ENCODE data around the gene RECK.
A peak's percentile ranks its signal among the peaks of the same experiment; 100 is the strongest.

RECK gene

GRCh38 chr9:36025746-36026145 is 11.0 kb upstream of the RECK start:
- DNase-seq = no peak

GRCh38 chr9:36029202-36029601 is 7.5 kb upstream of the RECK start:
- DNase-seq = no peak

- DNase-seq = no peak
These were observed 6.8 kb upstream of the RECK start for GRCh38 chr9:36029765-36030528.

DNA sequence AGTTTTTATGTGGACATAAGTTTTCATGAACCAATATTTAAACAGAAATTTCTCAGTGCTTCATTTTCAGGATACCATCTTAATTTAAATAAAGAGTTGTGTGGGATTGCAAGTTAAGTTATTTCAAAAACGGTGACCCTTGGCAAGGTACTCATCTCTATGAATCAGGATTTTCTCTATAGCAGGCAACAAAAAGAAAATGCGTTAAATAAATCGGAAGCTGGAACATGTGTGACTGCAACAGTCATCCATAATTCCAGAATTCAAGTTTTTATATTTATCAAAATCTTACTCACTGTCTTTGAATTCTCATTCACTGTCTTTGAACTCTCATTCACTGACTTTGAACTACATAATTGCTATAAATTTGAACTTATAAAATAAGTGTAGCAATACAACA is 5.8 kb upstream of the RECK start:
- DNase-seq = no peak

- no peak for DNase-seq
These were observed 4.7 kb upstream of the RECK start for GRCh38 chr9:36031774-36032555.

GRCh38 chr9:36033788-36034187 is 2.9 kb upstream of the RECK start:
- no peak for DNase-seq

DNA sequence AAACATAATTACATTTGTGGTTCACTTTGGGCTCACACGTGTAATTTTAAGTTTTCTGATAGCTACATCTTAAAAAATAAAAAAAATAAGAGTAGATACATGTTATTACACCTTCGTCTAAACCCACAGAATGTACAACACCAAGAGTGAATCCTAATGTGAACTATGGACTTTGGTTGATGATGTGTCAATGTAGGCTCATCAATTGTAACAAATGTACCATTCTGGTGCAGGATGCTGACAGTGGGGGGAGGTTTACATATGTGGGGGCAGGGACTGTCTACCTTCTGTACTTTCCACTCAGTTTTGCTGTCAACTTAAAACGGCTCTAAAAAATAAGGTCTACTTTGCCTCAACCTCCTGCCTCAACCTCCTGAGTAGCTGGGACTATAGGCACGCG is 2.5 kb upstream of the RECK start:
- DNase-seq = no peak

GRCh38 chr9:36035006-36035405 is 1.7 kb upstream of the RECK start:
- DNase-seq = no peak

DNA sequence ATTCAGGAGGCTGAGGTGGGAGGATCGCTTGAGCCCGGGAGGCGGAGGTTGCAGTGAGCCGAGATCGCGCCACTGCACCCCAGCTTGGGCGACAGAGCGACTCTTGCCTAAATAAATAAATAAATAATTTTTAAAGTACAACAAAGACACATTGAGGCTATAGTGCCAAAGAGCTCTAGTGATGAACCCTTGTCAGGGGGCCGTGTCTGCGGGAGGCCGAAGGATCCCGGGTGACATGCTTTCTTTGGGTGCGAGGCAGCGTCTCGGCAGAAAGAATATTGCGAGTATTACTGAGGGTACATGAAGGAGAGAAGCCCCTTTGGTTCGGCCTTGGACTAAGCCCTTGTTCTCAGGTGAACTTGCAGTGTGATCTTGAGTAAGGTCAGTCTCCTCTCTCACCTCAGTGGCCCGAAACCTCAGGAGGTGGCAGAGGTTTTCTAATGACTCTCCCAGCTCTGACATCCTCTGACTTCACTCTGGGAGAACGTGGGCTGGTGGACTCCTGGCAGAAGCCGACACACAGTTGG is 397 bp upstream of the RECK start:
- DNase-seq = no peak

DNA sequence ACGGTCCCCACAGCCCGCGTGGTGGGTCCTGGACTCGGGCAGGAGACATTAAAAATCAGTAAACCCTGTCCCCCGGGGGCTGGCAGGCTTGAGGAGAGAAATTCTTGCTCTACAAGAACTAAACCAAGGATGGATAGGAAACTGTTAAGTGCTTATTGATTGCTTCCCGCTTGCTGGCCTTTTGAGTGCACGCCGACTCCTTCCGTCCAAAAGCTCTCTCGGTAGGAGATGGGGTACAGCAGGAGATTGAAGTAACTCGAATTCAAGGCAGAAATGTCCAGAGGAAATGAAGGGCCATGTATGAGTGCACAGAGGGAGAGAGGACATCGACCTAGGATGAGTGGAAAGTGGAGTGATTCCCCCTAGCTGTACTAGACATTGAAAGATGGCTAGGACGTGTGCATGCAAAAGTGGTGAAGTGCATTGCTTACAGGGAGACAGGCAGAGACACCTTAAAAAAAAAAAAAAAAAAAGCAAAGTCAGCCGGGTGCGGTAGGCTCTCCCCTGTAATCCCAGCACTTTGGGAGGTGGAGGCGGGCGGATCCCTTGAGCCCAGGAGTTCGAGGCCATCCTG is 923 bp downstream of the RECK start:
- DNase-seq = peak; percentile 47 to 50

DNA sequence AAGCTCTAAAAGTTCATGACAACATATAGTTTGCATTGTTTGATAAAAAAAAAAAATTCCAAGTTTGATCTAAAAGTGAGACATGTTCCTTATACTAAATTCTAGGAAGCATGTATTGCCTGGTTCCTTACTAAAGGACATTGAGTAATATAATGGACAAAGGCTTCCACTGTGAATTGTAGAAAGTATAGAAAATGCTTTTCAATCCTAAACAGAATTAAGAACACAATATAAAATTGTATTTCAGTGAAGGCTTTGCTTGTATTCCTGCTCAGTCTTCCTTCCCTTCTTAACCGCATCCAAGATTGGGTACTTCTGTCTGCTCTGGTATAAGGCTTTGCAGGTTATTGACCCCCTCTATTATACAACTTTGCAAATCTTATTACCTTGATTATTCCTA is 2.4 kb downstream of the RECK start:
- no peak for DNase-seq

- DNase-seq = no peak
These were observed 3.0 kb downstream of the RECK start for GRCh38 chr9:36039696-36040095.

- DNase-seq = no peak
These were observed 3.7 kb downstream of the RECK start for GRCh38 chr9:36040271-36040925.

- no peak for DNase-seq
These were observed 4.8 kb downstream of the RECK start for GRCh38 chr9:36041506-36041905.

GRCh38 chr9:36045610-36046009 is 8.9 kb downstream of the RECK start:
- no peak for DNase-seq

DNA sequence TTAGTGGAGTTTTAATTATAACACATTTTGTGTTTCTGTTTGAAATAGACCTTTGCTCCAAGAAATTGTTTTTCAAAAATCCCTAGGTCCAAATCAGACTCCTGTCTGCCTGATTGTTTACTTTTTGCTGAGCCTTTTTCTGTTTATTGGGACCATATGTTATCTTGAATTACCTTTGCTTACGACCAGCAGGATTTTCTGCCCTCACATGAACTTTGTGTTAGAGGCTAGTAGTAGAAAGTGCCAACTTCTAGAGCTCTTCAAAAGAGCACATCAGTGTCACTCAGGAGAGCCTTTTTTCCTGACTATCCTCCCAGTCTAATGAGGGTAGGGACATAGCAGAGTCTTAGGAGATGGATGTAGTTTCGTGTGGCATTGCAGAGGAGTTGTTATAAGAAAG is 10.2 kb downstream of the RECK start:
- DNase-seq = no peak

GRCh38 chr9:36049408-36049807 is 12.7 kb downstream of the RECK start:
- DNase-seq = no peak

- DNase-seq = no peak
These were observed 13.8 kb downstream of the RECK start for GRCh38 chr9:36050476-36050875.

GRCh38 chr9:36051317-36051716 is 14.6 kb downstream of the RECK start:
- DNase-seq = no peak

DNA sequence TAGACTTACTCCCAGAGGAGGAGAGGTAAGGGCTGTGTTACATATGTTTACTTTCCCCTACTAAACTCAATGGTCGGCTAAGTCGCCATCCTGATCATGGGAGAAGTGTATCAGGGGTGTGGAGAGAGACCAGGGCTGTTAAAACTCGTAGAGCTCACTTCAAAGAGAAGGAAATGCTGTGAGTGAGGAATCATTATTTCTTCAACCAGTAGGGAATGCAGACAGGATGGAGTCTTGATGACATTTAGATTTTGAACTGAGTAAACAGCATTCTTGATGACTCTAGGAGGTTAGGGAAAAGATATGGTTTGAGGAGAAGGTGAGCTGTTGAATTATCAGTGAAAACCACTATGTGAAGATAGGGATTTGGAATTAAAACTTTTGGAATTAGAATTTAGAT is 17.3 kb downstream of the RECK start:
- DNase-seq = no peak

DNA sequence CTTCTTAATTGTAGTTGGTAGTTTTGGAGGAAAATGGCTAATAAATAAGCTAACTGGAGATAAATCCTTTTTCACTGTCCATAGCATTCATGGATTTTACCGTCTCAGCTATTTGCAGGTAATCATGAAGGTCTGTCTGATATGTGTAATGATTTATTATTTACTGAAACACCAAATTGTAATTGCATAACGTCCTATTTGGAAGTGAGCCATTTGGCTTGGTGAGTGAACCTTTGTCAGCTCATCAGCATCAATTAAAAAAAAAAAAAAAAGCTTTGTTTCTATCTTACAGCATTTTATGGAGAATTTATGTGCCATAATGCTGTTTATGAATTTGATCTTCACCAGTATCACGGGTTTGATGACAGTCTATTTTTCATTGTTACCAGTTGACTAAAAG is 20.2 kb downstream of the RECK start:
- no peak for DNase-seq

GRCh38 chr9:36063804-36064447 is 27.2 kb downstream of the RECK start:
- no peak for DNase-seq

Data from hippocampal formation (tissue), 2 donors.